Suppressor macrophage treated with lipopolysaccharide for 4 hours (primary cell): ENCODE results near the gene CALN1.
"Not testable (repeated sequence)": the region's sequence is repeated elsewhere in the genome, so short reads cannot be mapped to it uniquely, and the experiment has no call there.

Source experiments
- DNase-seq: peaks from one replicate; pipeline ENCODE4 v3.0.0-alpha.2; 2020

CALN1 gene

DNA sequence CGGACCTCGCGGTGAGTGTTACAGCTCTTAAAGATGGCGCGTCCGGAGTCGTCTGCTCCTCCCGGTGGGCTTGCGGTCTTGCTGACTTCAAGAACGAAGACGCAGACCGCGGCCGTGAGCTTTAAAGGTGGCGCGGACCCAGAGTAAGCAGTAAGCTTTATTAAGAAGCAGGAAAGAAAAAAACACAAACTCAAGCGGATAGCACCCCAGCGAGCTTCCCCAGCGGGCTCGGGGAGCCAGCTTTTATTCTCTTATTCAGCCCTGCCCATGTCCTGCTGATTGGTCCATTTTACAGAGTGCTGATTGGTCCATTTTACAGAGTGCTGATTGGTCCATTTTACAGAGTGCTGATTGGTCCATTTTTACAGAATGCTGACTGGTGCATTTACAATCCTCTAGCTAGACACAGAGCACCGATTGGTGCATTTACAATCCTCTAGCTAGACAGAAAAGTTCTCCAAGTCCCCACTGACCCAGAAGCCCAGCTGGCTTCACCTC is at the start of gene CALN1:
TSS of gene CALN1 (minus strand) at position 218 of the 498 bp plus-strand sequence.
- not testable (repeated sequence) for DNase-seq

DNA sequence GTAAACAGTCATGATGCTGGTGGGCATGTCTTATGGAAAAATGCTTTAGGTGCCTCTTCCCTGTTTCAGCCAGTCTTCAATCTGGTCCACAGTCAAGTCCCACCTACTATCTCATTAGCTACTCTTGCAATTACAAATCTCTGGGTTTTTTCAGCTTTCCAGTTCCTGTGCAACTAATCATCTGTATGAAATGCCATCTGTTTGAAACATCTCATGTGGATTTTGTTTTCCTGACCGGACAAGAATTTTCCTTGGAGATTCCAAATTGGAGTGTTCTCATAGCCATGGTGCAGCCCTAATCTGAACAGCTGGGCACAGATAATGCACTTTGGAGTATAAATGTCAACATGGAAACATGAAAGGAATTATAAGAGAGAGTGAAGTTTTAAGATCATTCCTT is 41.3 kb upstream of the CALN1 start:
- no peak for DNase-seq

DNA sequence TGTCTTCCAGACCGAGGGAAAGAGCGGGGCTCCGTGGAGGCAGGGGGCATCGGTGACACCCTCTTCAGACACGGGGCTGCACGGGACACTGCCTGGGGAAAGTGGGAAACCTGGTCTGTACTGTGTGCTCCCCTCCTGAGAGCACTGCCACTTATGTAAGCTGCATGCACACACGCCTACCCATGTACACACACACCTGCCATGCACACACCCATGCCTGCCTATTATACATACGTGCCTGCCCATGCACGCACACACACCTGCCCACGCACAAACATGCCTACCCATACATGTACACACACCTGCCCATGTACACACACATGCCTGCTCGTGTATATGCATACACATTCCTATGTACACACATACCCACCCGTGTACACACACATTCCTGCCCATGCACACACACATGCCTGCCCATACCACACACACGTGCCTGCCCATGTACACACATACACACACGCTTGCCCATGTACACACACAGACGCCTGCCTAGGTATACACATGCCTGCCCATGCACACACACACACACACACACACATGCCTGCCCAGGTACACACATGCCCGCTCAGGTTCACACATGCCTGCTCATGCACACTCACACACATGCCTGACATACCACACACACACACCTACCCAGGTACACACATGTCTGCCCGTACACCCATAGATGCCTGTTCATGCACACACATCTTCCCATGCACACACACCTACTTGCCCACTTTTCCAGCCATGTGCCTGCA is 35.5 kb upstream of the CALN1 start:
- no peak for DNase-seq

DNA sequence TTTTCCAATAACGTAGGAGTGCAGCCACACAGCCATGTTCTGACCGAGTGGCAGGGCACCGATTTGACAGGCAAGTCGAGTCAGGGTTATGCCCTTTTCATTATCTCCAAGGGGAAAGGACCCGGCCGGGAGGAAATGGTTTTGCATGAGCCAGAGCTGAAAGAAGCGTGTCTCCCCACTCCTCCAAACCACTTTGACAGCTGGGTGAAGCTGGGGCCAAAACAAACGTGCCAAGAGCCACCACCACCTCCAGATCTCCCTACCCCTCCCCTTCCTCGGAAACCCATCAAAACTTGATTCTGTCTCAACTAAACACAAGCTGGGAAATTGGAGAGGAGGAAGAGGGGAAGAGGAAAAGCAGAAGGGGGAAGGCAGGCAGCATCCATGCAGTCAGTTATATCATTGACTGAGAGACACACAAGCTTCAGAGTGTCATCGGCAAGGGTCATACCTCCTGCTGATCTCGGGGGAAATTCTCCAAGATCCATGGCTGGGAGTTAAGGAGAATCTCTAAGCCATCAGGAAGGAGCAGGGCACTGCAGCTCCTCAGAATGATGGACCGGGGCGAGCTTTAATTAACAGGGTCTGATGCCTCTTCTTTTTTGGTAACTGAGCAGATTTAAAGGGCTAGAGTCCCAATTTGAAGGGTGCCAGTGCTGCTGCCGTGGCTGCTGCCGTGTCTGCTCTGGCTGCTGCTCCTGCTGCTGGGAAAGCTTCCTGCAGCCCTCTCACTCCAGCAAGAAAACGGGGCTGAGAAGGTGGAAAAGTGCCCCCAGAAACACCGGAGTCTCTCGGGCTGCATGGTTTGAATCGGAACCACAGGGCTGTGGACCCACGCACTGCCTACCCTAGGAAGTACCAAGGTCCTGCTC is 34.7 kb upstream of the CALN1 start:
- no peak for DNase-seq

DNA sequence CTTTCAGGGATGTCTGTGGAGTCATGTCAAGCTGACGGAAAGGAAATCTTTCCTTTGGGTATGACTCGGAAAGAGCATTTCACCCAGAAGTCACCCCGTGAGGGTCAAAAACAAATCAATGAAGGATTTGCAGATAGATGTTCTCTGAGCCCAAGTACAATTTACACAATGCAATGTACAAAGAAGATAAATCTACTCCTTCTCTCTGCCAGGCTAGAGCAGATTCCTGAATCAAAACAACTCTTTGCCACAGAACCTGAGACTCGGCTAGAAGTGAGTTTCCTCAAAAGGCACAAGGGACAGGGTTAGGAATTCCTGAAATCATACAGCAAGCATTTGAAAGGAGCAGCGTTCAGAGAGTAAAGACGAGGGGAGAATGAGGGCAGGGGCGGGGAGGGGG is 34.0 kb upstream of the CALN1 start:
- no peak for DNase-seq

DNA sequence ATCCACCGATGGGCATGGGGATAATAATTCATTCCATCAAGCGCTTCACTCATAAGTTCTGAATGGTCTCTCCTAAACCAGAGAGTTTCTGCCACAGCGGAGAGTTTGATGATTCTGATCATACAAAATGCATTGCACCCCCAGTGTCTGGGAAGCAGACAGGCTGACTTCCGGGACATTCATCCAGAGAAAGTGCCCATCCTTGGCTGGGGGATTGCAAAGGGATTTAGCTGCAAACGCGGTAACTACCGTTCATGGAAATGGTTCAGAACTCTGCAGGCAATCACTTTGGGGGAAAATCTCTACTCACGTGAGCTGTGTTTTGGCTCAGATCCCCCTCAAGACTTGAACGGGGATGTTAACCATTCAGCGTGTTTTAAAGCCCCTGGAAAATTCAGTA is 33.4 kb upstream of the CALN1 start:
- DNase-seq = no peak

DNA sequence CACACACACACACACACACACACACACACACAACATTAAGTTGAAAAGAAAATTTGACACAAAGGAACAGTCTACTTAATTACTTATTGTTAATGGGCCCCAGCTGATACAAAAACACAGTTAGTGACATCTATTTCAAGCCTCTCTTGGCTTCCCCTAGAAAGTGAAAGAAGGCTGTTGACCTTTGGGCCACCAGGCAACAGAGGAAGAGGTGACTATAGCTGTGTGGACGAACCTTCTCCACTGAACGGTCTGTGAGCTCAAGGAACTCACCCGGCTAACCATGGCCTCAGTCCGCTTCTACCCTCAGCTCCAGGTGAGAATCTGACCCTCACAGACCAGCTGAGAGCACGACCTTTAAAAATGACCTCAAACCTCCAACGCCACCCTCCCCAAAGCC is 32.9 kb upstream of the CALN1 start:
- peak; percentile 19 for DNase-seq

DNA sequence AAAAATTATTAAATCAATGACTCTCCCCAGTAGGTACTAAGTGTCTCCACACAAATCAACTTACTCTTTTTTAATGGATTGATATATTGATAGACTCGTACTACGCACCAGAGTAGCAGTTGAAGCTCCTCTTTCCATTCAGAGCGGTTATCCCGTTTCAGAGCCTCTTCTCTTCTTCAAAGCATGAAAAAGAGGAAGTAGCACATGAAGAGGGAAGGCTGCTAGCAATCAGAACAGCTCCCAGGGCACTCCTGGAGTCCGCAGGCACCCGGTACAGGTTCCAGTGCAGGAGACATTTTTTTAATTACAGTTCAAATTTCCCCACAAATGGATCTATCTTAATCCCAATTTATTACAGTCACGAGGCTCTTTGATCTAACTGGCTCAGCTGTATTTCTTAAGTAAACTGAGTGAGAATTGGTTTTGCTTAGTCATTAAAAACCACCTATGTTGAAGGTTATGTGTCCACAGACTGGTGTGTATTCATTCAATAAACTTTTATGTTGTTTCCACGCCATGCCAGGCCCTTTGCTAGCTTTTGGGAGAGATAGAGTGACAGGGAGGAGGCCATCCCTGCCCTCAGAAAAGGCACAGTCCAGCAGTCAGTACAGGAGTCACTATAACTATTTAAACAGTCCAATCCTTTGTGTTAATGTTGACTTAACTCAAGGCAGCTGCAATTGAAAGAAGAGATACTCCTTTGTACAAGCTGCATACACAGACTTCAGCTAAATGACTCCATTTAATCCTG is 32.1 kb upstream of the CALN1 start:
- peak; percentile 51 for DNase-seq

DNA sequence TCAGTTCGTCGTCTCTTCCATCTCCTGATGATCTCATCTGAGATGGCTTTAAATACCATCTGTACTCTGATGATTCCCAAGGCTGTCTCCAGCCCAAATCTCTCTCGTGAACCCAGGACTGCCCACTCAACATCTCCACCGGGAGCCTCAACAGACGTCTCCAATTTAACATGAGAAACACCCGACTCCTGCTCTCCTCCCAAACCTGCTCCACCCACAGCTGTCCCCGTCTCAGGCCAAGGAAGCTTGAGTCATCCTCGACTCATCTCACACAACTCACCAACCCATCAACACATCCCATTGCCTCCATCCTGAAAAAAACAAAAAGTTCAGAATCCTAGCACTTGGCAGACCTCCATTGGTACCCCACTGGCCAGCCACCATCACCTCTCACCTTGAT is 29.7 kb upstream of the CALN1 start:
- no peak for DNase-seq

DNA sequence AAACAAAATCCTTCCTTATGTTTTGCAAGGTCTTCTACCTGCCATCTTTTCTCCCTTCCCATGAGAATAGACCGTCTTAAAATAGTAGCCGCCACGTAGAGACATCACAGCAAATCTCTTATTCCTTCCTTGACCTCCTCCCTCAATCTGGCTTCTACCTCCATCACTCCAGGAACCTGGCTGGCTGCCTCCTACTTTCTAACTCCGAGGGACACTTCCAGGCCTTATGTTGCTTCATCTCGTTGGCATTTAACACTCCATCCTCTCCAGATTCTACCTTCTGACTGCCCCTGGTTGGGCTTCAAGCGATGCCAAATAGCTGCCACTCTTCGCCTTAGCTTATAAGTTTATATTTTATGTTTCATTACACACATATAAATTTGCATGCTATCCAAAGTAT is 26.4 kb upstream of the CALN1 start:
- no peak for DNase-seq

DNA sequence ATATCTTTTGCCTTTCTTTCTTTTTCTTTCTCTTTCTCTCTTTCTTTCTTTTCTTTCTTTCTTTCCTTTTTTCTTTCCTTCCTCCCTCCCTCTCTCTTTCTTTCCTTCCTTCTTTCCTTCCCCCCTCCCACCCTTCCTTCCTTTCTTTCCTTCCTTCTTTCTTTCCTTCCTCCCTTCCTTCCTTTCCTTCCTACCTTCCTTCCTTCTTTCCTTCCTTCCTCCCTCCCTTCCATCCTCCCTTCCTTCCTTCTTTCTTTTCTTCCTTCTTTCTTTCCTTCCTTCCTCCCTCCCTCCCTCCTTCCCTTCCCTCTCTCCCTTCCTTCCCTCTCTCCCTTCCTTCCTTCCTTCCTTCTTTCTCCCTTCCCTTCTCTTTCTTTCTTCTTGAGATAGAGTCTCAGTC is 25.5 kb upstream of the CALN1 start:
- no peak for DNase-seq

DNA sequence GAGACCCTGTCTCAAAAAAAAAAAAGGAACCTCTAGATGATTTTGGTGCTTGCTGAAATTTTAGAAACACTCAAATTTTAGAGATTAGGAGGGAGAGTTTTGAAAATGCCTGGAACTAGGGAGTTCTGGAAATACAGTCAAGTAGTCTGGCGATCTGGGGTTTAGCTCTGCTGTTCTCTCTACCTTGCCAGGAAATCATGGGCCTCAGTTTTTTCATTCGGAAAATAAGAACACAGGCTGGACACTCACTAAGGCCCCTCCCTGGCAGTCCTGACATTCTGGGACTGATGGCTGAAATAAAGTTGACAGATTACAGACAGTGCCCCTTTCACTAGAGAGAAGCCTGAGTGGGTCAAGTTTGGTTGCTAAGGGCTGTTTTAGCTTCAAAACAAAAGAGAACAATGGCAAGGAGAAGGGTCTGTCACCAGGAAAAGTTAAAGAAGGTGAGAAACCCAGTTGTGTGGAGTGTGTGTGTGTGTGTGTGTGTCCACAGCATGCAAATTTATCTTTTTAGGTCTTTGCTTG is 25.0 kb upstream of the CALN1 start:
- no peak for DNase-seq

DNA sequence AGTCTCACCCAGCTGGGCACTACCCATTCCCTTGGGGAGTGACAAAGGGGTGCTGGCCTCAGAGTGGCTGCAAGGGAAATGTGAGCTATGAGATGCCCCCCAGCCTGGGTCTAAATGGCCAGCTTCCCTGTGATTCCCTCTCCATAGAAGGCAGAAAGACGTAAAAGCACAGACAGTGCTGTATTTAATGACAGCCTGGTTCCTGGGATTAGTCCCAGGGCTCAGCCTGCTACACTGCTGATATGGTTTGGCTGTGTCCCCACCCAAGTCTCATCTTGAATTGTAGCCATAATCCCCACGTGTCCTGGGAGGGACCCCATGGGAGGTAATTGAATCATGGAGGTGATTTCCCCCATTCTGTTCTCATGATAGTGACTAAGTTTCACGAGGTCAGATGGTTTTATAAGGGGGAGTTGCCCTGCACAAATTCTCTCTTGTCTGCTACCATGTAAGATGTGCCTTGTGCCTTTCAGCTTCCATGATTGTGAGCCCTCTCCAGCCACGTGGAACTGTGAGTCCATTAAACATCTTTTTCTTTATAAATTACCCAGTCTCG is 23.9 kb upstream of the CALN1 start:
- no peak for DNase-seq

DNA sequence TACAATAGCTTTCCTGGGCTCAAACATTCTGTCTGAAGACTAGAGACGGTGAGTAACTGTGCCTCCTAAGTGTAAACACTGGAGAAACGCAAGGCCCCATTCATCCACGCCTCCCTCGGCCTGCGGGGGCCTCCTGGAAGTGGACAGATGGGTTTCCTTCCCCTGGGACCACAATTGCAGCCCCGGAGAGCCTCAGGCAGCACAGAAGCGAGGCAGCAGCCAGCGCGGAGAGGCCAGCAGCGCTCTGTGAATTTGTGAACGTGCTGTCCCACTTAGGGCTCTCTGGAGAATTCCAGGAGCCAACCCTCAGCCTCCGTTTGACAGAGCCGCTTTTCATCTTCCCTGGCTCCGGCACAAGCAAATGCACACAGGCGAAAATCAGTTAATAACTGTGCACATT is 23.2 kb upstream of the CALN1 start:
- no peak for DNase-seq

DNA sequence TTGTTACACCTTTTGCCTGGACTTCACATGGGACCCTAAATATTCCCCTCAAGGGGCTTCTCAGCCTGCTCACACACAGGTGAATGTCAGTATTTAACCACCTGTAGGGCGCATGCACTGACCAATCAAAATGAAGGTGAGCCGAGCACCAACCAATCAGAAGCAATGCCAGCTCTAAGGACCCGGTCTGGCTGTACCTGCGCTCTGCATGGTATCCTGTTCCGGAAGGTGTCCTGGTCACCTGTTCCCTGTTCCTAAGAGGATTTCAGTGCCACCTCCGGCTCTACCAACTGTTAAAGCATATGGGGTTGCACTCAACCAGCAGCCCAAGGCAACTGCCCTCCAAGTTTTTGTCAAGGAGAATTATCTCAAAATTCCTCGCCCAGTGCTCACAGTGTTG is 18.4 kb upstream of the CALN1 start:
- no peak for DNase-seq

DNA sequence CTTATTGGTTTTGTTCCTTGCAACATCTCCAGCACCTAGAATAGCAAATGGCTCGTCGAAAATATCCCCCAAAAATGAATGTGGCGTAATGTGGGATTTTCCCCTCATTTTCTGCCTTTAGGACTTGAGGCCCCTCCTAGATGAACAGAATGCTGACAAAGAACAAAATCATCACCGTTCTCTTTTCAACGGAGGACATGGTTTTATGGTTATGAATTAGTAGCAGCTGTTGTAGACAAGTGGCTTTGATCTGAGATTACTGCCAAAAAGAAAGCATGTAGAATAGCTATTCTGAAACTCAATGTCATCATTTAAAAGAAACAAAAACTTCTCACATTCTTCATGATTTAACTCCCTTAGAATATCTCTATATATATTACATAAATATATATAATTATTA is 17.2 kb upstream of the CALN1 start:
- DNase-seq = no peak

DNA sequence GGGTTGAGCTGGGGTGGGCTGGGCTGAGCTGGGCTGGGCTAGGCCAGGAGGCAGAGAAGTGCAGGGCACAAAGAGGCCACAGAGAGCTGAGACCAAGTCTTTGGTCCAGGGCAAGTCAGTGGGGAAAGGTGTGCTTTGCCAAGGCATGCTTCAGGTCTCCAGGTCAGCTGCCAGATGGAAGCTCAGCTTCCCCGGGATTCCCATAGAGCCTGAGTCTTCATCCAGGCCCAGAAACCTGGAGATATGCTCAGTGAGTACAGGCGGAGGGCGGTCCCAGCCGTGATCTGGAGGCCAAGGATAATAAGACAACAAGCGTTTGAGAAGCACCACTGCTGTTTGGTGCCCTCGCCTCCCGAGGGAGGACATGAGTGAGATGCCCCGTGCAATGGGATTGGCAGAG is 4.7 kb upstream of the CALN1 start:
- DNase-seq = no peak

DNA sequence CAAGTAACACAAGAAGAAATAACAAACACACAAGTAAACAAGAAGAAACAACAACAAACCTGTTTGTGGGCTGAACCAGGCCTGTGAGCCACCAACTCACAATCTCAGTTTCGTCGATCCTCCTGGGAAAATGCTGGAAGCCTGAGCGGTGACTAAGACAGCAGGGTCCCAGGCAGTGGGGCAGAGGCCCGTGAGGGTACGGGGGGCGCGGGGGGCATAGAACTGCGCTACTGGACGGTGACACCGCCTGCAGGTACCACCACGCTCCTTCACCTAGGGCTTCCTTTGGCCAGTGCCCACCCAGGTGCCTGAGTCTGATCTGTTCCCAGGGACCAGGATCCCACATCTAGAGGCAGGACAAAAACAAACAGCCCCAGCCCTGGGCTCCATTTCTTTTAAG is 3.4 kb upstream of the CALN1 start:
- DNase-seq = no peak

DNA sequence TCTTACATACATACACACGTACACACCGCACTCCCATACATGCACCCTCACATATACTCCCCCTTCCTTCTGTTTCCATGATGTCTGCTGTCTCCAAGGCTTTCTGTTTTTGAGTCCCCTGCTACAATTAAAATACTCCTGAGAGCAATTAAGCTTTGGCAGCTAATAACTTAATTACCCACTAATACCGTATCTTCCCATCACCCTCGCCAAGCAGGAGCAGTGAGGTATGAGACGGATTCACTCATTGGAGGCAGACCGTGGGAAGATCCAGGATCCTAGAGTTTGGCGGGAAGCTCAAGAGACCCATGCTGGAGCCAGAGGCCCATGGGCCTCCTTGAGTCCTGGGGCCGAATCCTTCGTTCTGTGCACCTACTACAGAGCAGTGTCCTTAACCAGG is 1.7 kb upstream of the CALN1 start:
- no peak for DNase-seq

DNA sequence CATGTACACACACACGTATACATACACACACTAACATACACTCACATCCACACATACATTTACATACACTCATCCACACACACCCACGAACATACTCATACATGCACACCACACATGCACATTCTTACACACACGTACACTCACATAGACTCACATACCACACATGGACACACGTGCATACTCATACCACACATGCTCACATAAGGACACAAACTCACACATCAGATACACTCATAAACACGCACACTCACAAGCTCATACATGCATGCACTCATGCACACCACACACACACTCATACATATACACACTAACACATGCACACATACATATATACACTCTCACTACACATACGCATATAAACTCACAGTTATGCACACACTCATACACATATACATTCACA is 1.2 kb upstream of the CALN1 start:
- no peak for DNase-seq

DNA sequence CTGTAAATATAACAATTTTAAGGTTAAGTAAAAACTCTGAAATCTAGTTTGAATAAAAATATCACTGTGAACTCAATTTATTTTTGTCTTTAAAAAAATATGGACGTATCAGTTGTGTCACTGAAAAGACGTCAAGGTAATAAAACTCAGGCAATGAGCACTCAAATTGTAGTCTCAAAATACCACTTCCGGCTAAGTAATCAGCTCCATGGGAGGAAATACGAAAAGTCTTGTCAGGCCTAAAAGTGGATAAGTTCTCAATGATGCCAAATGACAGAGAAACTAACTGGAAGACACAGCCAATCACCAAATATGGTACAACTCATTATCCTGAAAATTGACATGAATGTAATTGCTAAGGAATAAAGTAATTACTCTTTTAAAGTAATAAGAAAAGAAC is 719 bp downstream of the CALN1 start:
- no peak for DNase-seq

DNA sequence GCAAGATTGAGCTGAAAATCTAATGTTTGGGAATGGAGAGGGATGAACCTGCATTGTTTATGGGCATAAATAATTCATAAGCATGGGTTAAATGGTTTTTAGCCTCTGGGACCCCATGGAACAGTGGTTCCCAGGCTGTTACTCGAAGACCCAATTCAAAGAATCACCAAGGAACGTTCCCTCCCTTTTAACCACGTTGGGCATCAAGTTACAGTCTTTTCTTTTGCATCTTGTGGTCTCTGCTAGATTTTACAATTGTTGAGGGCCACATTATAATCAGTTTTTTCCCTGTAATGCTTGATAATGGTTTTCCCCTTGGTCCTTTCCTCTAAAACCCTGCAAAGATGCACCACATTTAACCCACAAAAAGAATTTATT is 2.5 kb downstream of the CALN1 start:
- no peak for DNase-seq
